Measurements from ENCODE around the gene IL1RAPL2. TPM values are rescaled to one million over a fixed set of nuclear protein-coding genes. Genes with fewer than 3 reads are reported as not detected.

Gene IL1RAPL2
- total RNA-seq, 1 donor from 2014 or later: not detected

DNA sequence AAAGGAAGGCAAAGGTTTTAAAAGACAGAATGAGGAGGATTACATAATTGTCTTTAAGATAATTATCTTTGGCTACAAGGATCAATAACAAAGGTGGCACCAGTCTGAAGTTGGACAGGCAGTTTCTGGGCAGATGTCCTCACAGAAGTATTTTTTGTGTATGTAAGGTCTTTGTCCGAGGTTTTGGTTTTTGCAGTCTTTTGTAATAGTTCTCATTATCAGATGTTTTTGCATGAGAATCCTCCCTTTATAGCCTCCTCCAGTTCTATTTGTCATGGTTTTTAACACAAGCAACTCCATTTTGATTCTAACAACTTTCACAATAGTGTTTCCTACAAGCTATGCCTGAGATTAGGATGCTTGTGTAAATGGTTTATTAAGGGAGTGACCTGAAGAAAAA is 286.2 kb downstream of the IL1RAPL2 start:
- no peak for DNase-seq (ENCODE audit: low spot score)

DNA sequence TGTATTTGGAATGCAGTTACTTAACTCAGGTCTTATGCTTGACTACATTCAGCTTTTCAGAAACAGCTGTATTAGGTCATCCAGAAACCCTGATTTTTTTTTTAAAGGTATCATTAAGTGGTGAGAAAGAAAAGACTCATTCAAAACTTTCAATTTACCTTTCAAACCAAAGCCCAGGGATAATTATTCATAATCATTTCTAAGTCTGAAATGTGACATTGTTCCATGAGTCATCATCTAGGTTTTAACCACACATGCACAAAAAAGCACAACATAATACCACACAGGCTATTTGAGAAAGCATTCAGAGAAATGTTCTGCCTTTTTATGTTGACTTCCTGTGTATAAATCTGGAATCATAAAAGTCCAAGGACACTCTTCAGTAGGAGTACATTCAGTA is 288.2 kb downstream of the IL1RAPL2 start:
- Histone ChIP-seq H3K36me3 (no peaks in the 10 kb centered on the region), H4K20me1 (ENCODE audit: low read depth) (no peaks in the 10 kb centered on the region), H3K27me3 (no peaks in the 10 kb centered on the region), H3K4me1 (no peaks in the 10 kb centered on the region), H3K79me2 (ENCODE audit: low read depth) (no peaks in the 10 kb centered on the region), H3K9ac (no peak overlapping the region), H3K27ac (no peak overlapping the region), H3K9me3 (ENCODE audit: low read depth) (peaks cover 3% of the 10 kb centered on the region), H2AFZ (replicated peaks) (no peak overlapping the region), H3K4me3 (no peak overlapping the region), H3F3A (ENCODE audit: low read depth) (no peaks in the 10 kb centered on the region), H3K4me2 (no peak overlapping the region)
- TF ChIP-seq, protein P1, sequence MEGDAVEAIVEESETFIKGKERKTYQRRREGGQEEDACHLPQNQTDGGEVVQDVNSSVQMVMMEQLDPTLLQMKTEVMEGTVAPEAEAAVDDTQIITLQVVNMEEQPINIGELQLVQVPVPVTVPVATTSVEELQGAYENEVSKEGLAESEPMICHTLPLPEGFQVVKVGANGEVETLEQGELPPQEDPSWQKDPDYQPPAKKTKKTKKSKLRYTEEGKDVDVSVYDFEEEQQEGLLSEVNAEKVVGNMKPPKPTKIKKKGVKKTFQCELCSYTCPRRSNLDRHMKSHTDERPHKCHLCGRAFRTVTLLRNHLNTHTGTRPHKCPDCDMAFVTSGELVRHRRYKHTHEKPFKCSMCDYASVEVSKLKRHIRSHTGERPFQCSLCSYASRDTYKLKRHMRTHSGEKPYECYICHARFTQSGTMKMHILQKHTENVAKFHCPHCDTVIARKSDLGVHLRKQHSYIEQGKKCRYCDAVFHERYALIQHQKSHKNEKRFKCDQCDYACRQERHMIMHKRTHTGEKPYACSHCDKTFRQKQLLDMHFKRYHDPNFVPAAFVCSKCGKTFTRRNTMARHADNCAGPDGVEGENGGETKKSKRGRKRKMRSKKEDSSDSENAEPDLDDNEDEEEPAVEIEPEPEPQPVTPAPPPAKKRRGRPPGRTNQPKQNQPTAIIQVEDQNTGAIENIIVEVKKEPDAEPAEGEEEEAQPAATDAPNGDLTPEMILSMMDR (IDR thresholded peaks at IDR 0.05): no peak
- no peak for TF ChIP-seq EZH2phosphoT487 (IDR thresholded peaks at IDR 0.05)
- TF ChIP-seq EZH2 (IDR thresholded peaks at IDR 0.05): no peak
- Mint-ChIP-seq H3K27me3 (ENCODE audit: insufficient read depth, low read depth) (peaks cover 3% of the 10 kb centered on the region), H3K4me3 (no peak overlapping the region), H3K27ac (no peak overlapping the region), H3K4me1 (peaks cover 21% of the 10 kb centered on the region), H3K36me3 (no peaks in the 10 kb centered on the region), H3K9me3 (no peaks in the 10 kb centered on the region)
- DNase-seq (ENCODE audit: low spot score): no peak

More for the DNA sequence above, 286.2 kb downstream of the IL1RAPL2 start:
- Histone ChIP-seq H2AFZ (replicated peaks) (no peak overlapping the region), H3K27me3 (no peaks in the 10 kb centered on the region), H3K27ac (no peak overlapping the region), H3K79me2 (ENCODE audit: low read depth) (no peaks in the 10 kb centered on the region), H3F3A (ENCODE audit: low read depth) (no peaks in the 10 kb centered on the region), H3K36me3 (no peaks in the 10 kb centered on the region), H3K4me3 (no peak overlapping the region), H4K20me1 (ENCODE audit: low read depth) (no peaks in the 10 kb centered on the region), H3K9ac (no peak overlapping the region), H3K4me1 (no peaks in the 10 kb centered on the region), H3K9me3 (ENCODE audit: low read depth) (peaks cover 3% of the 10 kb centered on the region), H3K4me2 (no peak overlapping the region)
- peaks cover 3% of the 10 kb centered on the region for H3K27me3 Mint-ChIP-seq (ENCODE audit: insufficient read depth, low read depth)
- no peaks in the 10 kb centered on the region for H3K36me3 Mint-ChIP-seq
- H3K9me3 Mint-ChIP-seq: no peaks in the 10 kb centered on the region
- peaks cover 21% of the 10 kb centered on the region for H3K4me1 Mint-ChIP-seq
- H3K4me3 Mint-ChIP-seq: no peak overlapping the region
- TF ChIP-seq, protein P1 (IDR thresholded peaks at IDR 0.05): no peak
- no peak for TF ChIP-seq EZH2 (IDR thresholded peaks at IDR 0.05)
- no peak for TF ChIP-seq EZH2phosphoT487 (IDR thresholded peaks at IDR 0.05)
- H3K27ac Mint-ChIP-seq: no peak overlapping the region

DNA sequence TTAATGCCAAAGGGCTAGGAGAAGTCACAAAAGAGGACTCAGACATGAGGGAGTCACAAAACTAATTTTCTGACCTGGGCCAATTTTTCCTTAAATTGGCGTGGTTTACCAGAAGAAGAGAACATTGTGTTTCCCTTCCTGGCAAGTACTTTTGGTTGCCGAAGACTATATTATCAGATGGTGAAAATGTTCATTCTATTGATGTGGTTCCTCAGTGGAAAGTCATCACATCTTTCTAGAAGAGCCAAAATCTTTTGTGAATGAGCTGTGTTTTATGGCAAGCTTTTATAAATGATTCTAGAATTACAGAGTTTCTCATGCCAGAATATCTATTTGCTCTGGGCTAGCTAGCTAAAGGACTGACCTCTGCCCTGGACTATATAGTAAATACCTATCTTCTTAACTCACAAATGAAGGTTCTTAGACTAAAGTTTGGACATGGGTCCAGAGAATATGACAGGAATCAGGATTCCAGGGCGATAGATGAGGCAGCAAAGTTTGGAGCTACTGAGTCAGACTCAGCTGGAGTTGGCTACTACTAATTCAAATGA is 288.9 kb downstream of the IL1RAPL2 start:
- no peak overlapping the region for H3K9ac ChIP-seq

More for the DNA sequence above, 288.9 kb downstream of the IL1RAPL2 start:
- peaks cover 3% of the 10 kb centered on the region for H3K27me3 Mint-ChIP-seq (ENCODE audit: insufficient read depth, low read depth)
- no peak for DNase-seq (ENCODE audit: low spot score)
- no peak overlapping the region for H3K4me3 Mint-ChIP-seq
- Histone ChIP-seq H3K9me3 (ENCODE audit: low read depth) (peaks cover 3% of the 10 kb centered on the region), H3K4me2 (no peak overlapping the region), H3K27me3 (no peaks in the 10 kb centered on the region), H3K27ac (no peak overlapping the region), H3F3A (ENCODE audit: low read depth) (no peaks in the 10 kb centered on the region), H3K36me3 (no peaks in the 10 kb centered on the region), H3K4me3 (no peak overlapping the region), H3K79me2 (ENCODE audit: low read depth) (no peaks in the 10 kb centered on the region), H2AFZ (replicated peaks) (no peak overlapping the region), H3K4me1 (no peaks in the 10 kb centered on the region), H4K20me1 (ENCODE audit: low read depth) (no peaks in the 10 kb centered on the region)
- no peak overlapping the region for H3K27ac Mint-ChIP-seq
- TF ChIP-seq EZH2 (IDR thresholded peaks at IDR 0.05) (no peak), EZH2phosphoT487 (IDR thresholded peaks at IDR 0.05) (no peak)
- TF ChIP-seq, protein P1 (IDR thresholded peaks at IDR 0.05): no peak
- no peaks in the 10 kb centered on the region for H3K9me3 Mint-ChIP-seq
- H3K36me3 Mint-ChIP-seq: no peaks in the 10 kb centered on the region
- peaks cover 21% of the 10 kb centered on the region for H3K4me1 Mint-ChIP-seq

All from neural progenitor cell (in vitro differentiated cells).